Adipocyte (in vitro differentiated cells): Measurements from ENCODE around the gene ANKRD55.
A peak's percentile ranks its signal among the peaks of the same experiment; 100 is the strongest.
"Not testable (repeated sequence)": the region's sequence is repeated elsewhere in the genome, so short reads cannot be mapped to it uniquely, and the experiment has no call there.

Source experiments
- DNase-seq: peaks from one replicate; pipeline ENCODE4 v3.0.0-alpha.2; 2015; ENCODE audit warnings: low read depth
- H3K27me3 ChIP-seq: replicated peaks from 2 replicates; pipeline ENCODE4 v1.7.0; 2013; ENCODE audit warnings: mild to moderate bottlenecking, low read length, moderate library complexity; ENCODE audit not compliant: control insufficient read depth, insufficient read depth
- H3K36me3 ChIP-seq: 2 replicates; pipeline ENCODE4 v1.7.0; 2013; ENCODE audit warnings: low read length, mild to moderate bottlenecking, moderate library complexity; ENCODE audit not compliant: control insufficient read depth, insufficient read depth, severe bottlenecking
- H3K4me1 ChIP-seq: 2 replicates; pipeline ENCODE4 v1.7.0; 2013; ENCODE audit warnings: mild to moderate bottlenecking, low read length, moderate library complexity; ENCODE audit not compliant: control insufficient read depth, insufficient read depth
- H3K4me3 ChIP-seq: 2 replicates; pipeline ENCODE4 v1.7.0; 2013; ENCODE audit warnings: mild to moderate bottlenecking, low read length, moderate library complexity
- H3K9ac ChIP-seq: 2 replicates; pipeline ENCODE4 v1.7.0; 2013; ENCODE audit warnings: mild to moderate bottlenecking, low read length, moderate library complexity
- H3K9me3 ChIP-seq: 2 replicates; pipeline ENCODE4 v1.7.0; 2013; ENCODE audit warnings: mild to moderate bottlenecking, low read length, moderate library complexity; ENCODE audit not compliant: control insufficient read depth

ANKRD55 gene

GRCh38 chr5:56228631-56229030, 4.5 kb downstream of the ANKRD55 start:
- no peaks in the 10 kb centered on the region for H3K27me3 ChIP-seq
- no peak for DNase-seq
- H3K9ac ChIP-seq, result no peak overlapping the region
- no peaks in the 10 kb centered on the region for H3K4me1 ChIP-seq
- H3K9me3 ChIP-seq, result no peaks in the 10 kb centered on the region
- no peak overlapping the region for H3K4me3 ChIP-seq
- H3K36me3 ChIP-seq, result no peaks in the 10 kb centered on the region

- DNase-seq, result no peak
- Histone ChIP-seq H3K36me3 (no peaks in the 10 kb centered on the region), H3K9me3 (no peaks in the 10 kb centered on the region), H3K27me3 (no peaks in the 10 kb centered on the region), H3K4me1 (no peaks in the 10 kb centered on the region), H3K9ac (no peak overlapping the region), H3K4me3 (no peak overlapping the region)
Observed at GRCh38 chr5:56227691-56228090, 5.4 kb downstream of the ANKRD55 start.

DNA sequence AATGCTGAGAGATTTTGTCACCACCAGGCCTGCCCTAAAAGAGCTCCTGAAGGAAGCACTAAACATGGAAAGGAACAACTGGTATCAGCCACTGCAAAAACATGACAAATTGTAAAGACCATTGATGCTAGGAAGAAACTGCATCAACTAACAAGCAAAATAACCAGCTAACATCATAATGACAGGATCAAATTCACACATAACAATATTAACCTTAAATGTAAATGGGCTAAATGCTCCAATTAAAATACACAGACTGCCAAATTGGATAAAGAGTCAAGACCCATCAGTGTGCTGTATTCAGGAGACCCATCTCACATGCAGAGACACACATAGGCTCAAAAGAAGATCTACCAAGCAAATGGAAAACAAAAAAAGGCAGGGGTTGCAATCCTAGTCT, 9.8 kb downstream of the ANKRD55 start:
- H3K9ac ChIP-seq, H3K9me3 ChIP-seq, DNase-seq, H3K4me1 ChIP-seq, H3K4me3 ChIP-seq, H3K27me3 ChIP-seq, H3K36me3 ChIP-seq: not testable (repeated sequence)

- not testable (repeated sequence) for H3K9me3 ChIP-seq, H3K4me3 ChIP-seq, DNase-seq, H3K27me3 ChIP-seq, H3K4me1 ChIP-seq, H3K9ac ChIP-seq, H3K36me3 ChIP-seq
Observed at GRCh38 chr5:56221601-56222000, 11.5 kb downstream of the ANKRD55 start.

GRCh38 chr5:56215019-56215830, 17.9 kb downstream of the ANKRD55 start:
- DNase-seq, result no peak
- no peak overlapping the region for H3K4me3 ChIP-seq
- no peaks in the 10 kb centered on the region for H3K27me3 ChIP-seq
- H3K9me3 ChIP-seq, result peaks cover 10% of the 10 kb centered on the region
- H3K36me3 ChIP-seq, result no peaks in the 10 kb centered on the region
- no peak overlapping the region for H3K9ac ChIP-seq
- peaks cover 20% of the 10 kb centered on the region for H3K4me1 ChIP-seq

- not testable (repeated sequence) for DNase-seq, H3K4me3 ChIP-seq, H3K9me3 ChIP-seq, H3K27me3 ChIP-seq, H3K36me3 ChIP-seq, H3K9ac ChIP-seq
- H3K4me1 ChIP-seq, result peaks cover 20% of the 10 kb centered on the region
Observed at GRCh38 chr5:56213886-56214535, 19.1 kb downstream of the ANKRD55 start.

- Histone ChIP-seq H3K4me3 (no peak overlapping the region), H3K9ac (peak overlapping the region; percentile 30), H3K36me3 (no peaks in the 10 kb centered on the region), H3K27me3 (no peaks in the 10 kb centered on the region), H3K4me1 (peaks cover 25% of the 10 kb centered on the region), H3K9me3 (peaks cover 9% of the 10 kb centered on the region)
- DNase-seq, result no peak
Observed at GRCh38 chr5:56212130-56212879, 20.8 kb downstream of the ANKRD55 start.

- no peak overlapping the region for H3K4me3 ChIP-seq
- H3K9ac ChIP-seq, result peak overlapping the region; percentile 30
- DNase-seq, result peak; percentile 90
Observed at GRCh38 chr5:56211298-56211865, 21.7 kb downstream of the ANKRD55 start.

GRCh38 chr5:56208681-56209080, 24.4 kb downstream of the ANKRD55 start:
- no peaks in the 10 kb centered on the region for H3K36me3 ChIP-seq
- no peak for DNase-seq
- H3K27me3 ChIP-seq, result no peaks in the 10 kb centered on the region
- H3K4me3 ChIP-seq, result no peak overlapping the region
- peaks cover 47% of the 10 kb centered on the region for H3K4me1 ChIP-seq
- no peaks in the 10 kb centered on the region for H3K9me3 ChIP-seq
- H3K9ac ChIP-seq, result no peak overlapping the region

More at GRCh38 chr5:56211298-56211865, 21.7 kb downstream of the ANKRD55 start:
- Histone ChIP-seq H3K9me3 (no peaks in the 10 kb centered on the region), H3K27me3 (no peaks in the 10 kb centered on the region), H3K36me3 (no peaks in the 10 kb centered on the region), H3K4me1 (peaks cover 35% of the 10 kb centered on the region)

DNA sequence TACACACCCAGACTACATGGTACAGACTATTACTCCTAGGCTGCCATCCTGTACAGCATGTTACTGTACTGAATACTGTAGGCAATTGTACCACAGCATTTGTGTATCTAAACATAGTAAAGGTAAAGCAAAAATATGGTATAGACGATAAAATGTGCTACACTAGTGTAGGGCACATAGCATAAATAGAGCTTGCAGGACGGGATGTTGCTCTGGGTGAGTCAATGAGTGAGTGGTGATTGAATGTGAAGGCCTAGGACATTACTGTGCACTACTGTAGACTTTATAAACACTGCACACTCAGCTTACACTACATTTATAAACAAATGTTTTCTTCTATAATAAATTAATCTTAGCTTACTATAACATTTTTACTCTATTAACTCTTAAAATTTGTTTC, 25.6 kb downstream of the ANKRD55 start:
- H3K9me3 ChIP-seq, result no peaks in the 10 kb centered on the region
- H3K27me3 ChIP-seq, result no peaks in the 10 kb centered on the region
- H3K4me1 ChIP-seq, result peaks cover 51% of the 10 kb centered on the region
- DNase-seq, result no peak
- H3K36me3 ChIP-seq, result no peaks in the 10 kb centered on the region
- H3K9ac ChIP-seq, result no peak overlapping the region
- H3K4me3 ChIP-seq, result no peak overlapping the region
